Common myeloid progenitor, CD34-positive (primary cell): ENCODE results near the gene TMC1.

ENCODE experiments used
- CTCF ChIA-PET: fragments of 350-600 bp; sonication (Branson Sonifier 250); formaldehyde crosslinking; loops from one replicate; lab custom pipeline; 2021; ENCODE audit warnings: antibody characterized with exemption; lab: Charles Lee
- POLR2A ChIA-PET: fragments of 350-600 bp; sonication (Branson Sonifier 250); formaldehyde crosslinking; loops from one replicate; lab custom pipeline; 2021; ENCODE audit warnings: antibody characterized with exemption; lab: Charles Lee
- DNase-seq, 3 donors: peaks; one replicate each; pipeline versions ENCODE4 v3.0.0 to v3.0.0-alpha.2; 2013
- H3K27ac ChIP-seq, 2 experiments: 1 replicate in 1 of 2; 2 replicates in 1 of 2; pipeline ENCODE4 v1.7.0; 2013; ENCODE audit warnings: inconsistent platforms in 2 of 2, low read length in 2 of 2, mild to moderate bottlenecking in 2 of 2, low read depth in 1 of 2, moderate library complexity in 1 of 2; ENCODE audit not compliant: severe bottlenecking in 2 of 2, insufficient read depth in 1 of 2, poor library complexity in 1 of 2
- H3K27me3 ChIP-seq, 5 experiments: replicated peaks in 2 of 5; 1 replicate in 3 of 5; 2 replicates in 2 of 5; pipeline versions ENCODE4 v1.6.1 to v1.7.0; 2013; ENCODE audit warnings: low read length in 4 of 5, mild to moderate bottlenecking in 2 of 5, moderate library complexity in 2 of 5, inconsistent platforms in 1 of 5; ENCODE audit not compliant: insufficient read depth in 5 of 5, control insufficient read depth in 4 of 5
- H3K36me3 ChIP-seq, 4 experiments: 1 replicate in 2 of 4; 2 replicates in 2 of 4; pipeline versions ENCODE4 v1.6.1 to v1.7.0; 2013; ENCODE audit warnings: low read length in 3 of 4, control low read depth in 1 of 4, mild to moderate bottlenecking in 1 of 4; ENCODE audit not compliant: control insufficient read depth in 4 of 4, insufficient read depth in 4 of 4
- H3K4me1 ChIP-seq, 4 experiments: 1 replicate in 3 of 4; 2 replicates in 1 of 4; pipeline versions ENCODE4 v1.6.1 to v1.7.1; 2013; ENCODE audit warnings: low read length in 3 of 4, mild to moderate bottlenecking in 3 of 4, control low read depth in 1 of 4, inconsistent platforms in 1 of 4, moderate library complexity in 1 of 4; ENCODE audit not compliant: control insufficient read depth in 4 of 4, insufficient read depth in 4 of 4; ENCODE audit errors: control extremely low read depth in 1 of 4
- H3K4me3 ChIP-seq, 7 experiments: 1 replicate in 4 of 7; 2 replicates in 3 of 7; pipeline versions ENCODE4 v1.5.1 to v1.7.0; 2013; ENCODE audit warnings: mild to moderate bottlenecking in 7 of 7, low read length in 6 of 7, moderate library complexity in 6 of 7, inconsistent platforms in 2 of 7, low read depth in 2 of 7, control low read depth in 1 of 7; ENCODE audit not compliant: insufficient read depth in 4 of 7, control insufficient read depth in 1 of 7; ENCODE audit errors: extremely low read depth in 1 of 7
- H3K9me3 ChIP-seq, 5 experiments: 1 replicate in 4 of 5; 2 replicates in 1 of 5; pipeline versions ENCODE4 v1.6.1 to v1.7.1; 2013; ENCODE audit warnings: low read length in 4 of 5, mild to moderate bottlenecking in 2 of 5, inconsistent platforms in 1 of 5, low read depth in 1 of 5, moderate library complexity in 1 of 5; ENCODE audit not compliant: control insufficient read depth in 4 of 5, insufficient read depth in 2 of 5; ENCODE audit errors: control extremely low read depth in 1 of 5
- WGBS: methylation state at CpG from one replicate; pipeline ENCODE4 v1.1.5; 2013; ENCODE audit not compliant: insufficient coverage; 5-methylcytosine and 5-hydroxymethylcytosine counted together

The TMC1 gene

GRCh38 chr9:72622186-72622585, 100.8 kb downstream of the TMC1 start:
- H3K4me1 ChIP-seq = no peaks in the 10 kb centered on the region
- WGBS = no CpG with 5 or more reads among the region's 2 CpGs
- H3K9me3 ChIP-seq = no peaks in the 10 kb centered on the region
- H3K27ac ChIP-seq = no peak overlapping the region
- H3K4me3 ChIP-seq = no peak overlapping the region
- peaks cover 0 to 2% (median 0%) of the 10 kb centered on the region in 5 experiments for H3K27me3 ChIP-seq
- DNase-seq = no peak
- H3K36me3 ChIP-seq = no peaks in the 10 kb centered on the region
- ChIA-PET CTCF (no interaction called here), POLR2A (no interaction called here)

GRCh38 chr9:72623156-72623555, 101.7 kb downstream of the TMC1 start:
- Histone ChIP-seq H3K4me3 (no peak overlapping the region), H3K4me1 (no peaks in the 10 kb centered on the region), H3K36me3 (no peaks in the 10 kb centered on the region), H3K27me3 (peaks cover 0 to 2% (median 0%) of the 10 kb centered on the region in 5 experiments), H3K9me3 (no peaks in the 10 kb centered on the region), H3K27ac (no peak overlapping the region)
- POLR2A ChIA-PET = no interaction called here
- CTCF ChIA-PET = no interaction called here
- no peak for DNase-seq
- WGBS = 93% methylated on average over 2 of the region's 2 CpGs

GRCh38 chr9:72627147-72627546, 105.7 kb downstream of the TMC1 start:
- Histone ChIP-seq H3K27me3 (peaks cover 0 to 2% (median 0%) of the 10 kb centered on the region in 5 experiments), H3K4me1 (no peaks in the 10 kb centered on the region), H3K36me3 (no peaks in the 10 kb centered on the region), H3K9me3 (no peaks in the 10 kb centered on the region), H3K27ac (no peak overlapping the region), H3K4me3 (no peak overlapping the region)
- ChIA-PET POLR2A (no interaction called here), CTCF (no interaction called here)
- no peak for DNase-seq
- 100% methylated on average over 2 of the region's 2 CpGs for WGBS

- H3K9me3 ChIP-seq = no peaks in the 10 kb centered on the region
- H3K36me3 ChIP-seq = no peaks in the 10 kb centered on the region
- H3K4me1 ChIP-seq = no peaks in the 10 kb centered on the region
- POLR2A ChIA-PET = no interaction called here
- no peak overlapping the region for H3K4me3 ChIP-seq
- 91% methylated on average over 6 of the region's 7 CpGs for WGBS
- DNase-seq = no peak
- CTCF ChIA-PET = no interaction called here
- peaks cover 0 to 2% (median 0%) of the 10 kb centered on the region in 5 experiments for H3K27me3 ChIP-seq
- H3K27ac ChIP-seq = no peak overlapping the region
These were observed 106.6 kb downstream of the TMC1 start for GRCh38 chr9:72627956-72628540.

- CTCF ChIA-PET = no interaction called here
- POLR2A ChIA-PET = no interaction called here
These were observed 112.6 kb downstream of the TMC1 start for GRCh38 chr9:72633966-72634365.

GRCh38 chr9:72635197-72635596, 113.8 kb downstream of the TMC1 start:
- H3K4me3 ChIP-seq = no peak overlapping the region
- POLR2A ChIA-PET = no interaction called here
- H3K4me1 ChIP-seq = no peaks in the 10 kb centered on the region
- H3K9me3 ChIP-seq = peaks cover 0 to 12% (median 3%) of the 10 kb centered on the region in 5 experiments
- no peak overlapping the region for H3K27ac ChIP-seq
- DNase-seq = peak; percentile 7 to 41 (median 38)
- no peaks in the 10 kb centered on the region for H3K36me3 ChIP-seq
- WGBS = 100% methylated on average over 1 of the region's 1 CpG
- H3K27me3 ChIP-seq = no peaks in the 10 kb centered on the region
- CTCF ChIA-PET = no interaction called here

More at GRCh38 chr9:72633966-72634365, 112.6 kb downstream of the TMC1 start:
- H3K36me3 ChIP-seq = no peaks in the 10 kb centered on the region
- no peaks in the 10 kb centered on the region for H3K4me1 ChIP-seq
- H3K27me3 ChIP-seq = no peaks in the 10 kb centered on the region
- no peak overlapping the region for H3K4me3 ChIP-seq
- peaks cover 0 to 12% (median 3%) of the 10 kb centered on the region in 5 experiments for H3K9me3 ChIP-seq
- WGBS = 95% methylated on average over 5 of the region's 5 CpGs
- no peak for DNase-seq
- no peak overlapping the region for H3K27ac ChIP-seq

- Histone ChIP-seq H3K36me3 (no peaks in the 10 kb centered on the region), H3K27ac (no peak overlapping the region), H3K4me3 (no peak overlapping the region), H3K27me3 (no peaks in the 10 kb centered on the region), H3K4me1 (no peaks in the 10 kb centered on the region), H3K9me3 (peaks cover 0 to 12% (median 3%) of the 10 kb centered on the region in 5 experiments)
- no peak for DNase-seq
- ChIA-PET POLR2A (no interaction called here), CTCF (no interaction called here)
- 100% methylated on average over 1 of the region's 3 CpGs for WGBS
These were observed 115.2 kb downstream of the TMC1 start for GRCh38 chr9:72636621-72637020.
